C1 segment of cervical spinal cord (tissue), 14 donors: ENCODE results near the gene ENDOU.

ENCODE experiments used
- DNase-seq, 14 donors: peaks; one replicate each; lab custom pipeline; 2025; lab: John Stamatoyannopoulos, UW

Gene ENDOU

GRCh38 chr12:47744005-47744651, 18.8 kb upstream of the ENDOU start:
- no peak for DNase-seq

- no peak for DNase-seq
These were observed 18.1 kb upstream of the ENDOU start for GRCh38 chr12:47743311-47743860.

- peak in 3 of 14 donors; percentile 19 to 36 (median 25) for DNase-seq
These were observed 17.0 kb upstream of the ENDOU start for GRCh38 chr12:47742253-47742825.

DNA sequence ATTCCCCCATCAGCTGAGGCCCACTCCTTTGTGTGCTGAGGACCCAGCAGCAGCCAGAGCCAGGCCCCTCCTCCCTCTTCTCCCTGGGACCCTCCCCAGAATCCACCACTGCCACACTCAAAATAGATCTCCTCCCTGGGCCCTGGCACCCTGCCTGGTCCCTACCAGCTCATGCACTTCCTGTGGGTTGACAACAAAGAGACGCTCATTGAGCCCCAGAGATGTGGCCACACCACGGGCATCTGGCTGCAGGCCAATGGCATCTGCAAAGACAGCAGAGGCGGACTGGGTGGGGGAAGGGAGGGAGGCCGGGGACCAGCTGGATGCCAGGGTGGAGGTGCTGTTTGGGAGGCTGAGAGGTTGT, 16.0 kb upstream of the ENDOU start:
- DNase-seq = peak in 13 of 14 donors; percentile 29 to 93 (median 82)

GRCh38 chr12:47740606-47741339, 15.5 kb upstream of the ENDOU start:
- peak in 2 of 14 donors; percentile 22 to 33 for DNase-seq

GRCh38 chr12:47739979-47740378, 14.7 kb upstream of the ENDOU start:
- no peak for DNase-seq

DNA sequence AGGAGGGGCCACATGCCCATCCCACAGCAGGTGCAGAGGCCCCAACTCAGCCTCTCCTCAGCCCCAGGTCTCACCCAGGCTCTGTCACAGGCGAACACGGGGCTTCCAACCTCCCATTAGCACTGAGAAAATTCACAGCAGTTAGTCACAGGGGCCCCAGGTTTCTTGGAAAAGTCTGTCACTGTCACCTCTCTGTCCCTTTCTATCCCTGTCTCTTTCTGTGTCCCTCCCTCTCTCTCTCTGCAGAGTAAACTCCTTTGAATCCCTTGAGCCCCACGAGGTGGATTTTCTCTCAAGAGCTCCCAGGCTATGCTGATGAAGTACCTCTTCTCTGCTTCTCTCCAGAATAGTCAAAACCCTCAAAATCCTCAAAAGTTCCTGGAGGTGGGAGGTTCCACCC, 14.0 kb upstream of the ENDOU start:
- no peak for DNase-seq

DNA sequence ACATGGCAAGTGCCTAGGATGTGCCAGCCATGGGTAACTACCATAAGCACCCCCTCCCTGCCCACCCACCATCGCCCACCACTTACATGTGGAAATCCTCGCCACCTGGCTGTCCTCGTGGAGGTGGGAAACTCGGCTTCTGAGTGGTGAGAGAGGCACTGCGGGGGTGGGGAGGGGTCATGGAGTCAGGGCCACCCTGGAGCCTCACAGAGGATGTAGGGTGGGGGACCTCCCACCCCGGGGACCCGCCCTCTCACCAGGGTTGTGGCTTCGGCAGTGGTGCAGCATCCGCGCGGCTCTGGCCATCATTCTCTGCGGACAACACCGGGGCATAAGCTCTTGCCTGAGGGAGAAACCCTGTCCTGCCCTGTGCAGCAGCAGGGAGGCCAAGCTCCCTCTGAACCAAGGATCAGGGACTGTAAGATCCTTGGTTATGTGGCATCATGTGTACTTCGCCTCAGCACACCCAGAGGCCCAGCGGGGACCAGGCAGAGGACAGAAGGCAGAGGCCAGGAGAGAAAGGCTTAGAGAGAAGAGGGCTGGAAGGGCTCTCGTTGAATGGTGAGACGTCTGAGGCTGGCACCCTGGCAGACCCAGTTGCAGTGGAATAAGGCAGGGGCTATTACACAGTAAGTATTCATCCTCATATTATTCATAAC, 12.8 kb upstream of the ENDOU start:
- no peak for DNase-seq

GRCh38 chr12:47736877-47737676, 11.8 kb upstream of the ENDOU start:
- peak; percentile 11 to 92 (median 68) for DNase-seq

DNA sequence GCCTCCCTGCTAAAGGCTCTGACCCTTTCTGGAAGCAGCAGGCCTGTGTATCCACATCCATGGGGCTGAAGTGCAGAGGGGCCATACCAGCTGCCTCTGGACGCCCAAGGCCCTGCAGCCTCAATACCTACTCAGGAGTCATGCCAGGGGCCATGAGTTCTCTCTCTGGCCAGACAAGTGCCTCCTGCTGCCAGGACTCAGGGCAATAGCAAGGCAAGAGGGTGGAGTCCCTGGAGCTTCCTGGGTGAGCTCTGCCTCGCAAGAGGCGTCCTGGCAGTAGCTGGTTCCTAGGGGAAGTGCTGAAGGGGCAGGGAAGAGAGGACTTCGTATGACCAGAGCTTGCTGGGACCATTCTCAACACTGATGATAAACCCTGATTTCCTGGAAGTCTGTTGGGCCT, 10.9 kb upstream of the ENDOU start:
- DNase-seq = no peak

DNA sequence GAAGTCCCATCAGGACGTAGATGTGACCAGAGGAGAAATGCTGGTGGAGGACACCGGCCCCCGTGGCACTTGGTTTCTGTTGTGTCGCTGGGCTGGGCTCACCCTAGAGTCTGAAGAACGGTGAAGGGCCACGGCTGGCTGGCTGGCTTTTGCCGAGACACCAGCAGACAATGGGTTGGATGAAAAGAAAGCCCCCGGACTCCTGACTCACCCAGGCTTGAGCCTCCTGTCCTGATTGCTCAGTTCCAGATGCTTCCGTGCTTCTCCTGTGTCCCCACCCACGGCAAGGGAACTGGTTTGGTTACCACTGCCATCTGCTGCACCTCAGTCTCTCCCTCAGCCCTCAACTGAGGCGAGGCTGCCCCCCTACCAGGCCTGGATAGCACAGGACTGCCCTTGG, 10.4 kb upstream of the ENDOU start:
- DNase-seq = no peak

DNA sequence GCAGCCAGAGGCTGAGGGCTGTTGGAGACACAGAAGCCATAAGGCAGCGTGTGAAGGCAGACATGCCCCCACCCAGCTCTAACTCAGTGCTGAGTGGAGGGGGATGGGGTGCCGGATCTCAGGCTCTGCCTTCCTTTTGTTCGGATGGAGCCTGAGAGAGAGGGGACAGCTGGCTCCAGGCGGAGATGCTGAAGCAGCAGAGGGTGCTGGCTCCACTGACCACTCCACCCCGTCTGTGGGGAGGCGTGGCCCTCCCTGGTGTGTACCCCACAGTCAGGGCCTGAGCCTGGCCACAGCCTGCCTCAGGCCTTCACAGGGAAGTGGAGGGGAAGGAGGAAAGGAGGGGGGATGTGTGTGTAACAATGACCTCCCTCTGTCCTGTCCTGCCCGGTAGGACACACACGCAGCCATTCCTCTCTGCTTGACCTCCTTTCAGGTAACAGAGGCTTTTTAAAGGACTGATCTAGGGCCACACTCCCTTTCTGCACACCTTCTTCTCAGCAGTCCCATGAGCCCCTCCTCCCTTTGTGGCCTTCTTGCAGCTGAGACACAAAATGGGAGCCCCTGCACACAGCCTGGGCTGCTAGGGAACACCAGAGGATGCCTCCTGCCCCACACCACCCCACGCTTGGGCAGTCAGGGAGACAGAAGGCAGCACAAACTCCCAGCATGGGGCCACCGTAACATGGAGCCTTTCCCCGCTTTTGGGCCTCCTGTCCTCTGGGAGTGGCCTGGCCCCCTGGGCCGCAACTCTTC, 9.6 kb upstream of the ENDOU start:
- DNase-seq = peak in 8 of 14 donors; percentile 16 to 49 (median 38)

DNA sequence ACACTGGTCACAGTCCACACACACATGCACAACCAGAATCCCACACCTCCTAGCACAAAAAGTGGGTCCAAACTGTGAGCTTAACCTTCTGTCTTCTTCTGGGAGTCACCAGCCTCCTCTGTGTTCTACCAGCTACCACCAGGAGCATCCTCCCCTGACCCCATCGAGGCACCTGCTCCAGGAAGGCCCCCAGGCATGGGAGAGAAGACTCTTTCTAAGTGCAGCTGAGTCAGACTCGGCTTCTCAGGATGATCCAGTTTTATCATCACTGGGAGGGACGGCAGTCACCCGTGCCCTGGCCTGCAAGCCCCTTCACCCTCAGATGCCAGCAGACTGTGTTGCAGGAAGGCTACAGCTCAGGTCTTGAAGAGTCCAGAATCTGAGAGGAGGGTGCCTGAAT, 7.9 kb upstream of the ENDOU start:
- no peak for DNase-seq

DNA sequence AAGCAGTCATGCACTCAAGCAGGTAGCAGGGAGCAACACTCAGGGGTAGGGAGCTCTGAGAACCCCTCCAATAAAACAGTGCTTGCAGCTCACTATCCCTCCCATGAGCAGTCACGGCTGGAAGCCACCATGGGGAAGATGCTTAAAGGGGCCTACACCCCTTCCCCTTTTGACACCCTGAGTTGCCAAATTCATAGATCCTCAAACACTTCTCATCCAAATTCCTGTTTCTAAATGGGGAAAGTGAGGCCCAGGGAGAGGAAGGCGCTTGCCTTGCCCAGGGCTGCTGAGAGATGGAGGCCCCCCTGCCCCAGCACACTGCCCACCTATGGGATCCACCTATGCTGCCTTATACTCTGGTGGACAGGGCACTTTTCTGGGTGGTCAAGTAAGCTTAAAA, 7.2 kb upstream of the ENDOU start:
- DNase-seq = no peak

GRCh38 chr12:47731723-47732122, 6.4 kb upstream of the ENDOU start:
- DNase-seq = no peak

DNA sequence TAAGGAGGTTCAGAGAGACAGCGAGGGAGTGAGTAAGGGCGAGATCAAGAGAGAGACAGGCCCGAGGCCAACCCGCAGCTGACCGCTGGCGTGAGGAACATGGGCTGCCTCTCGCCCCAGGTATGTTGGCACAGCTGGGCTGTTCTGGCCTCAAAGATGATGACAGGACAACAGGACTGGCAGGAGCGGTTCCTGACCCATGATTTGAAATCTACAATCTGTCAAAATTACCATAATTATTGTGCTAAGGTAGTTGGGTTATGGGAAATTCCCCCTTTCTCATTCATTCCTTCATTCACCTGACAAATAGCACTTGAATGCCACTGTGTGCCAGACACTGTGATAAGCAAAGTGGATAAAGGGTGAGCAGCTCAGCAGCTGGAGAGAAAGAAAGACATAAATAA, 5.1 kb upstream of the ENDOU start:
- DNase-seq = no peak

DNA sequence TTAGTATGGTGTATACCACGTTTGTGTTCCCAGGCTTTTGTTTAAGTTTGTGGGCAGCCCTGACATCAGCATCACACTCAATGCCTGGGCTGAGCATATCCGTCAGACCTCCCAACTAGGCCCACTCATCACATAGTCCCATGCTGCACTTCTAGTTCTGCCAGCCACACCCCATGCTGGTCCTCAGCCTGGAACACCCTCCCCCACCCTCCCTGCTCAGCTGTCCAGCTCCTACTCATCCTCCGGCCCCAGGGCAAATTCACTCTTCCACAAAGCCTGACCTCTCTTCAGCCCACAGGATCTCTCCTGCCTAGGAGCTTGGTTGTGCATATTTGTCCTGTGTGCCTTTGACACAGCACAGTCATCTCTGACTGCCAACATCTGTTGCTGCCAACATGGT, 3.9 kb upstream of the ENDOU start:
- DNase-seq = no peak

- DNase-seq = no peak
These were observed 603 bp upstream of the ENDOU start for GRCh38 chr12:47725893-47726292.

DNA sequence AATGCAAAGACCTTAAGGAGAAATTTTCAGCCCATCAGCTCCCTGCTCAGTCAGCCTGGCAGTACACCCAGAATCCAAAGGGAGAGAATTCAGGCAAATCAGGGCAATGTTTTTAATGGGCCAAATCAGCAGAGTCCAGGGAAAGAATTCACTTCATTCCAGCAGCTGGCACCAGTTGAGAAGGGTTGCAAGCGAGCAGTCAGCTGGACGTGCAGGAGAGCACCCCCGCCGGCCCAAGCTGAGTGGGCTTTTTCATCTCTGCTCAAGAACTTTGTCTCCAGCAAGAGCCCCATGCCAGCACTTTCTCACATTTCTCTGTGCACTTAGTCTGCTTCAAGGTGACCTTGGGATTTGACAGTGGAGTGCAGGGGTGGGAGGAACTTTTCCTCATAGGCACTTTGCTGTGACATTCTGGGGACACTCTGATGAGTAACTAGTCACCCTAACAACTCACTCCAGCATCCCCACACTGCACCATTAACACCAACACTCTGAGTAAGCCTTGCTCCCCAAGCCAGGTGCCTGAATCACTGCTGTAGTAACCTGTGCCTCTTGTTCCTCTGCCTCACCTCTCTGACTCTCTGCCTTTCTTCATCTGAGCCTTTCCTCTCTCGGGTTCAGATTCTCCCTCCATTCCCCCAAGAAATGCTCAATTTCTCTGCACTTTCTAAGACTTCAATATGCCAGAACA, 2.2 kb downstream of the ENDOU start:
- DNase-seq = peak in 5 of 14 donors; percentile 21 to 62 (median 44)
